Erythroblast (primary cell): ENCODE measurements around the gene EXOC6.
"Not testable (repeated sequence)": the region's sequence is repeated elsewhere in the genome, so short reads cannot be mapped to it uniquely, and the experiment has no call there.

Source experiments
- DNase-seq, 2 experiments: peaks; one replicate each; lab custom pipeline; 2025; lab: John Stamatoyannopoulos, UW
- GATA1 ChIP-seq: IDR thresholded peaks from 2 replicates; pipeline ENCODE4 v1.6.1; 2011; ENCODE audit warnings: low read depth, mild to moderate bottlenecking, control low read depth, low read length, moderate library complexity
- POLR2A ChIP-seq: IDR thresholded peaks from 2 replicates; pipeline ENCODE4 v1.6.1; 2011; ENCODE audit warnings: mild to moderate bottlenecking, low read length

EXOC6 gene

DNA sequence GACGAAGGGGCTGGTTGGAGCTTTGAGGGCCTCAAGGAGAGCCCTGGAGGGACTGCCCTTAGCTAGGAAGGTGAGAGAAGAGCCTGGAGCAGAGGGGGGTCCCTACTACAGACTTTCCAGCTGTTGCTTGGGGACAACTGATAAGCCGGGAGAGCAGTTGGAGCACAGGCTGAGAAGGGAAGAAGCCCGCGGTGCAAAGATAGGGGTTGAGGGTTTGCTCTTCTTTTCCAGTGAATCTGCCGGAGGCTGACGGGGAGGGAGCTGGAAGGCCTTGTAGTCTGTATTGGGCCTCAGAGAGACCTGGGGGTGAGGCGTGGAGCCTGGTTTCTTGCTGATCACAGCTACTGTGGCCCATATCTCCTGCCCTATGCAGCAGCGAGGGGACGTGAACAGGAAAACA is 249.1 kb downstream of the EXOC6 start:
- no peak for DNase-seq
- TF ChIP-seq POLR2A (no peak), GATA1 (no peak)

- TF ChIP-seq POLR2A (no peak), GATA1 (no peak)
- DNase-seq = no peak
Observed at GRCh38 chr10:93098816-93099215, 250.5 kb downstream of the EXOC6 start.

GRCh38 chr10:93099670-93100069 is 251.3 kb downstream of the EXOC6 start:
- TF ChIP-seq GATA1 = no peak
- no peak for TF ChIP-seq POLR2A
- no peak for DNase-seq

DNA sequence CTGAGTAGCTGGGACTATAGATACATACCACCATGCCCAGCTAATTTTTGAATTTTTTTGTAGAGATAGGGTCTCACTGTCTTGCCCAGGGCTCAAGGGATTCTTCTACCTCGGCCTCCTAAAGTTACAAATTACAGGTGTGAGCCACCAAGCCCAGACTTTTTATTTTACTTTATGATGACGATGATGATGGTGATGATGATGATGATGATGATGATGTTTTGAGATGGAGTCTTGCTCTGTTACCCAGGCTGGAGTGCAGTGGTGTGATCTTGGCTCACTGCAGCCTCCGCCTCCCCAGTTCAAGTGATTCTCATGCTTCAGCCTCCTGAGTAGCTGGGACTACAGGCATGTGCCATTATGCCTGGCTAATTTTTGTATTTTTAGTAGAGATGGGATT is 252.8 kb downstream of the EXOC6 start:
- DNase-seq = not testable (repeated sequence)

DNA sequence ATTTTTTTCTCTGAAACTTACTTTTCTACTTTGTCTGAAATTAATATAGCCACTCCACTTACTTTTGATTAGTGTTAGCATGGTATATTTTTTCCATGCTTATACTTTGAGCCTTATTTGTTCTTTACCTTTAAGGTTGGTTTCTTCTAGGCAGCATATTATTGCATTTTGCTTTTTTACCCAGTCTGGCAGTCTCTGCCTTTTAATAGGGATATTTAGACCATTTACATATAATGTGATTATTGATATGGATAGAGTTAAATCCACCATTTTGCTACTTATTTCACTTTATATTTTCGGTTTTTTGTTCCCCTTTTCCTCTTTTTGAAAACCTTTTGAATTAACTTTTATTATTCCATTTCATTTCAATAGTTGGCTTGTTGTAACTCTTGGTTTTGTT is 255.6 kb downstream of the EXOC6 start:
- TF ChIP-seq POLR2A = no peak
- TF ChIP-seq GATA1 = no peak

GRCh38 chr10:93106631-93107072 is 258.3 kb downstream of the EXOC6 start:
- no peak for DNase-seq
- TF ChIP-seq POLR2A (no peak), GATA1 (no peak)

More for the DNA sequence above, 255.6 kb downstream of the EXOC6 start:
- DNase-seq = no peak
